ENCODE results near the gene E2F2.

The E2F2 gene

GRCh38 chr1:23567996-23568607 is 37.1 kb upstream of the E2F2 start:
- no peak overlapping the region for H3K27ac ChIP-seq
- TF ChIP-seq ZFX (IDR thresholded peaks at IDR 0.05) (no peak), CTCF (conservative IDR thresholded peaks at IDR 0.05) (no peak)

GRCh38 chr1:23567629-23567995 is 36.6 kb upstream of the E2F2 start:
- TF ChIP-seq CTCF (conservative IDR thresholded peaks at IDR 0.05): no peak
- TF ChIP-seq ZFX (IDR thresholded peaks at IDR 0.05): no peak
- H3K27ac ChIP-seq: no peak overlapping the region

- H3K27ac ChIP-seq: no peak overlapping the region
- no peak for TF ChIP-seq CTCF (conservative IDR thresholded peaks at IDR 0.05)
- no peak for TF ChIP-seq ZFX (IDR thresholded peaks at IDR 0.05)
Observed at GRCh38 chr1:23566304-23566703, 35.3 kb upstream of the E2F2 start.

- TF ChIP-seq CTCF (conservative IDR thresholded peaks at IDR 0.05) (no peak), ZFX (IDR thresholded peaks at IDR 0.05) (no peak)
- H3K27ac ChIP-seq: no peak overlapping the region
Observed at GRCh38 chr1:23565776-23566175, 34.7 kb upstream of the E2F2 start.

GRCh38 chr1:23564529-23565122 is 33.6 kb upstream of the E2F2 start:
- TF ChIP-seq ZFX (IDR thresholded peaks at IDR 0.05) (no peak), CTCF (conservative IDR thresholded peaks at IDR 0.05) (no peak)
- H3K27ac ChIP-seq: no peak overlapping the region

- TF ChIP-seq CTCF (conservative IDR thresholded peaks at IDR 0.05) (no peak), ZFX (IDR thresholded peaks at IDR 0.05) (no peak)
- peak overlapping the region; percentile 64 for H3K27ac ChIP-seq
Observed at GRCh38 chr1:23563755-23564374, 32.8 kb upstream of the E2F2 start.

GRCh38 chr1:23563003-23563402 is 32.0 kb upstream of the E2F2 start:
- TF ChIP-seq CTCF (conservative IDR thresholded peaks at IDR 0.05) (no peak), ZFX (IDR thresholded peaks at IDR 0.05) (no peak)
- H3K27ac ChIP-seq: peak overlapping the region; percentile 64
